Left ventricle myocardium inferior (tissue), 1 donor: ENCODE data around the gene ADO. TPM values are rescaled to one million over a fixed set of nuclear protein-coding genes. Genes with fewer than 3 reads are reported as not detected.

Experiments used
- DNase-seq: peaks from one replicate; pipeline ENCODE4 v3.0.0-alpha.2; 2020
- H3K27ac ChIP-seq: fragments of 200-600 bp; replicated peaks from 2 replicates; pipeline ENCODE4 v1.8.0; 2021
- H3K27me3 ChIP-seq: fragments of 200-600 bp; 2 replicates; pipeline ENCODE4 v1.8.0; 2021; ENCODE audit warnings: low read depth
- H3K36me3 ChIP-seq: fragments of 200-600 bp; 2 replicates; pipeline ENCODE4 v1.8.0; 2021
- H3K4me1 ChIP-seq: fragments of 200-600 bp; 2 replicates; pipeline ENCODE4 v1.8.0; 2021
- H3K4me3 ChIP-seq: fragments of 200-600 bp; 2 replicates; pipeline ENCODE4 v1.8.0; 2021; ENCODE audit warnings: mild to moderate bottlenecking, moderate library complexity
- H3K9me3 ChIP-seq: fragments of 200-600 bp; replicated peaks from 2 replicates; pipeline ENCODE4 v1.8.0; 2021
- CTCF ChIP-seq: fragments of 200-600 bp; IDR thresholded peaks from 2 replicates; pipeline ENCODE4 v1.8.0; 2021; ENCODE audit warnings: antibody characterized with exemption, mild to moderate bottlenecking, borderline replicate concordance
- intact Hi-C: fragments of 100-400 bp; cut with micrococcal nuclease; formaldehyde crosslinking; loops from one replicate; pipeline ENCODE4 v1.11.0; 2022
- total RNA-seq: library from RNA; stranded (reverse); fragmentation: NEBNext Ultra II Directional; extraction: Animal tissue kit (Norgen Biotek cat#: 25700); gene quantifications from one replicate; pipeline ENCODE4 v1.2.1, GENCODE V29; 2021
- donor health status: DM: no; HTN: yes; CAD: no; lungs with severe emphysema.

Gene ADO
- total RNA-seq, 1 donor from 2014 or later: 18.9 TPM

GRCh38 chr10:62847433-62847832 lies 42.9 kb downstream of the ADO start:
- no peak overlapping the region for H3K4me3 ChIP-seq
- intact Hi-C loops: no loop called here

GRCh38 chr10:62850646-62851045 lies 46.1 kb downstream of the ADO start:
- intact Hi-C loops: no loop called here

More at GRCh38 chr10:62847433-62847832, 42.9 kb downstream of the ADO start:
- Histone ChIP-seq H3K27ac (no peak overlapping the region), H3K9me3 (peaks cover 18% of the 10 kb centered on the region), H3K4me1 (no peaks in the 10 kb centered on the region), H3K36me3 (no peaks in the 10 kb centered on the region), H3K27me3 (peaks cover 25% of the 10 kb centered on the region)
- no peak for TF ChIP-seq CTCF
- no peak for DNase-seq

GRCh38 chr10:62851442-62851841 lies 46.9 kb downstream of the ADO start:
- Histone ChIP-seq H3K4me3 (no peak overlapping the region), H3K4me1 (no peaks in the 10 kb centered on the region), H3K27me3 (peaks cover 22% of the 10 kb centered on the region), H3K36me3 (no peaks in the 10 kb centered on the region), H3K27ac (no peak overlapping the region), H3K9me3 (peaks cover 18% of the 10 kb centered on the region)
- DNase-seq: no peak
- intact Hi-C loops: no loop called here
- TF ChIP-seq CTCF: peak; percentile 22

More at GRCh38 chr10:62850646-62851045, 46.1 kb downstream of the ADO start:
- no peak for DNase-seq
- no peak overlapping the region for H3K27ac ChIP-seq
- H3K9me3 ChIP-seq: peaks cover 18% of the 10 kb centered on the region
- no peak for TF ChIP-seq CTCF
- no peak overlapping the region for H3K4me3 ChIP-seq
- H3K27me3 ChIP-seq: peaks cover 22% of the 10 kb centered on the region
- no peaks in the 10 kb centered on the region for H3K36me3 ChIP-seq
- no peaks in the 10 kb centered on the region for H3K4me1 ChIP-seq

- peaks cover 5% of the 10 kb centered on the region for H3K27me3 ChIP-seq
- no peak overlapping the region for H3K4me3 ChIP-seq
- no peaks in the 10 kb centered on the region for H3K4me1 ChIP-seq
- H3K36me3 ChIP-seq: no peaks in the 10 kb centered on the region
- DNase-seq: no peak
- intact Hi-C loops: no loop called here
- peaks cover 3% of the 10 kb centered on the region for H3K9me3 ChIP-seq
- H3K27ac ChIP-seq: no peak overlapping the region
- no peak for TF ChIP-seq CTCF
Measured at GRCh38 chr10:62852961-62853702, 48.6 kb downstream of the ADO start.

- no peak for TF ChIP-seq CTCF
- Histone ChIP-seq H3K4me1 (no peaks in the 10 kb centered on the region), H3K9me3 (no peaks in the 10 kb centered on the region), H3K36me3 (no peaks in the 10 kb centered on the region), H3K4me3 (no peak overlapping the region), H3K27me3 (peaks cover 5% of the 10 kb centered on the region), H3K27ac (no peak overlapping the region)
- intact Hi-C loops: no loop called here
- no peak for DNase-seq
Measured at GRCh38 chr10:62853710-62854109, 49.2 kb downstream of the ADO start.
